ENCODE measurements around the gene IGF2R.

- TF ChIP-seq CTCF (IDR thresholded peaks at IDR 0.05): no peak
- TF ChIP-seq POLR2A (IDR thresholded peaks at IDR 0.05): no peak
- TF ChIP-seq POLR2AphosphoS5 (IDR thresholded peaks at IDR 0.05): no peak
Observed at GRCh38 chr6:160022793-160023192, 53.9 kb downstream of the IGF2R start.

All from breast epithelium (tissue), 3 donors.